ENCODE data around the gene FMN2. TPM values are rescaled to one million over a fixed set of nuclear protein-coding genes. Genes with fewer than 3 reads are reported as not detected.

FMN2 gene
- total and polyA plus RNA-seq, 9 donors, result 0.60 to 10.1 (median 2.5) TPM

GRCh38 chr1:240517891-240518290, 426.2 kb downstream of the FMN2 start:
- Histone ChIP-seq H3K27me3 (no peaks in the 10 kb centered on the region), H3K4me1 (ENCODE audit: insufficient read depth) (no peaks in the 10 kb centered on the region), H3K4me3 (no peak overlapping the region), H3K27ac (no peak overlapping the region), H3K9me3 (no peaks in the 10 kb centered on the region), H3K36me3 (no peaks in the 10 kb centered on the region)
- DNase-seq, result no peak
- intact Hi-C loops (cut with DNase I), result no loop called here
- TF ChIP-seq CTCF (IDR thresholded peaks at IDR 0.05), result no peak
- no peak for TF ChIP-seq POLR2A (IDR thresholded peaks at IDR 0.05)
- TF ChIP-seq EP300 (IDR thresholded peaks at IDR 0.05), result no peak
- WGBS, 3 donors, result 82 to 84% (median 84%) methylated on average over 4 of the region's 4 CpGs

- no peak for DNase-seq
- TF ChIP-seq CTCF (IDR thresholded peaks at IDR 0.05), result no peak
- no peak overlapping the region for H3K4me3 ChIP-seq
- no peaks in the 10 kb centered on the region for H3K9me3 ChIP-seq
- 68 to 81% (median 75%) methylated on average over 6 of the region's 6 CpGs for WGBS, 3 donors
- H3K4me1 ChIP-seq (ENCODE audit: insufficient read depth), result no peaks in the 10 kb centered on the region
- no peaks in the 10 kb centered on the region for H3K36me3 ChIP-seq
- intact Hi-C loops (cut with DNase I), result no loop called here
- H3K27me3 ChIP-seq, result no peaks in the 10 kb centered on the region
- no peak overlapping the region for H3K27ac ChIP-seq
Measured at GRCh38 chr1:240522122-240522822, 430.6 kb downstream of the FMN2 start.

GRCh38 chr1:240524356-240525069, 432.8 kb downstream of the FMN2 start:
- 50 to 59% (median 52%) methylated on average over 4 of the region's 4 CpGs for WGBS, 3 donors
- intact Hi-C loops (cut with DNase I), result no loop called here
- Histone ChIP-seq H3K4me3 (no peak overlapping the region), H3K27ac (no peak overlapping the region), H3K4me1 (ENCODE audit: insufficient read depth) (no peaks in the 10 kb centered on the region), H3K36me3 (no peaks in the 10 kb centered on the region), H3K9me3 (no peaks in the 10 kb centered on the region), H3K27me3 (no peaks in the 10 kb centered on the region)
- DNase-seq, result no peak
- TF ChIP-seq POLR2A (IDR thresholded peaks at IDR 0.05), result no peak
- TF ChIP-seq EP300 (IDR thresholded peaks at IDR 0.05), result no peak

Small RNAs within 50 kb of the gene (small RNA-seq; reads per million reads assigned to genes)
- gene RF00019, result not detected
